ENCODE measurements around the gene NOL4.

Gene NOL4

GRCh38 chr18:34225218-34225553 lies 473 bp upstream of the NOL4 start:
- TF ChIP-seq CTCF (IDR thresholded peaks at IDR 0.05; ENCODE audit: low read length, missing control alignments): no peak
- no peak for DNase-seq (ENCODE audit: low read depth)
- H3K4me3 ChIP-seq (replicated peaks; ENCODE audit: low read depth, low read length): no peak overlapping the region

DNA sequence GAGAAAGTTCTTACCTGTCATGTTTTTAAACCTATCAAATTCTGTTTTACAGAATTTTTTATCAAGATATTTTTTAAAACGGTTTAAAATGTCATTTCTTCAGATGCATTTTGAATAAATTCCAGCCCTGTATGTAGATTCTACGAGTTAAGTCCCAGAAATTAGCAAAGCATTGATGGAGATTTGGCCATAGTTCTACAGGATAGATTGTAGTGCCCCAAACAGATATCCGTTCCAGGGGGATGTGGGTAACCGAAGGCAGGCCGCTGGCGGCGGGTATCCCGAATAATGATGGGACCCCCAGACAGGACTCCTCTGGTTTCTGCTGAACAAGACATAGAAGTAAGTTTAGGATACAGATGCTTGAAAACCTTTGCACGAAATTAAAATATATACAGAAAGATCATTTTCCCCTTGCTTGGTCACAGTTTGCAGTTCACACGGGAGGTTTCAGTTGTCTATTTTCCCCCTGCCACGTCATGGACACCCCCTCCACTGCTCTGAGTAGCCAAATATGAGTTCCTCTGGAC lies 755 bp downstream of the NOL4 start:
- no peak for TF ChIP-seq CTCF (IDR thresholded peaks at IDR 0.05; ENCODE audit: low read length, missing control alignments)
- H3K4me3 ChIP-seq (replicated peaks; ENCODE audit: low read depth, low read length): peak overlapping the region; percentile 35
- no peak for DNase-seq (ENCODE audit: low read depth)

DNA sequence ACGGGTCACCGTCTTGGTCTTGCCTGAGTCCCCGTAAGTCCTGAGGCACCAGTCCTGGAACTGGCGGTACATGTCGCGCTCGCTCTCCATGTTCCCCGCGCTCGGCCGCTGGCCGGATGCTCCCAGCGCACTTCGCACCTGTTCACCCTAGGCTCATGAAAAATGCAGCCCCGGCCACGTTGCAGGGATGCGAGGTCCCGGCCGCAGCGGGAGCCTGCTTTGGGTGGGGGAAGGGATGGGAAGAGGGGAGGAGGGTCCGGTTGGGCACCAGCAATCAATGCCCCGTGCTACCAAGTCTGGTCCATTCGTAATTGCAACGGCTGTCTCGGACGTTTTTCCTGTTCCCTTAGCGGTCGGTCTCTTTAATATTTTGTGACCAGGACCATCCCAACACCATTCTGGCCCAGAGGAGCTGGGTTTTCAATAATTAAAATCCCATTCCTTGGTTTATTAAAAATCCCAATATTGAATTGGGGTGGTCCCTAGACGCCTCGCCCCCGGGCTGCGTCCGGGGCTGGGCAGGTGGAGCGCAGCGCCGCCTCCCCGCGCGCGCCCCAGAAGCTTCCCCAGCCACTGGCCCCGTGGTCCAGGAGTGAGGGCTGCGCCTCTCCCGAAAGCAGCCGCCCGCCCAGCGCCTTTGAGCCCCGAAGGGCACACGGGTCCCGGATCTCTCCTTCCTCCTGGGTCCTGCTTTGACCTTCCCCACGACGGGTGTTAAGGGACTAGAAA lies 1.4 kb downstream of the NOL4 start:
- no peak overlapping the region for H3K4me3 ChIP-seq (replicated peaks; ENCODE audit: low read depth, low read length)
- no peak for DNase-seq (ENCODE audit: low read depth)
- no peak for TF ChIP-seq CTCF (IDR thresholded peaks at IDR 0.05; ENCODE audit: low read length, missing control alignments)

DNA sequence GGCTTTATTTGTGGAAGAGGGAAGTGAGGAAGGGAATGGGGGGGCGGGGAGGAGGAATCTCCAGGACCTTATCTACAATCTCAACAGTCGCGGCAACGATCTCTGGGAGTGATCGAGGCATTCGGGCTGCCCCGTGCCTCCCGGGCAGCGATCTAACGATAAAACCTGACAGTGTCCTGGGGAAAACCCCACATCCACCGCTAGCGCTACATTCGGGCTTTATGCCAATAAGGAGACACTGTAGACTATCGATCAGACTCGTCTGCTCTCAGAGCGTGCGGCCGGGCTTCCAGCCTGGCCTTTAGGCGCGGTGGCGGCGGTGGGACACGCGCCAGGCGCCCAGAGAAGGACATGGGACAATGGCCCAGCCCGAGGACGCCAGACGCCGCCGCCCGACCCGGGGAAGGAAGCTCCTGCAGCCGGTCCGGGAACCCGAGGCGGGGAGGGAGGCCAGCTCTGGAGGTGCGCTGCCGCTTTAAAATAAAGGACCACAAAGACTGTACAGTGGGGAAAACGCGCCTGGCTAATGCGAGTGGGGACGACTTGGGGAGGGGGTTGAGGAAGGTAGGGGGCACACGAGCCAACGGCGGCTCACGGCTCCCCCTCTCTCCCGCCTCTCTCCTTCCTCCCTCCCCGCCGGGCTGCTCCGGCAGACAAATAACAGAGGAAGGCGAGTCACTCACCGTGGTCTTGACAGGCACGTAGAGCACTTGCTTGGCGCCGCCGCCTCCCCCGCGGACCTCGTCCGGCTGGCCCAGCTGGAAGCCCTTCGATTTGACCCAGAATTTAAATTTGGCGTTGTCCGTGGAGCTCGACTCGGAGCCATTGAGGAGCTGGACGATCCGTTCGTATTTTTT lies 2.2 kb downstream of the NOL4 start:
- no peak for DNase-seq (ENCODE audit: low read depth)
- TF ChIP-seq CTCF (IDR thresholded peaks at IDR 0.05; ENCODE audit: low read length, missing control alignments): no peak
- H3K4me3 ChIP-seq (replicated peaks; ENCODE audit: low read depth, low read length): peak overlapping the region; percentile 22

DNA sequence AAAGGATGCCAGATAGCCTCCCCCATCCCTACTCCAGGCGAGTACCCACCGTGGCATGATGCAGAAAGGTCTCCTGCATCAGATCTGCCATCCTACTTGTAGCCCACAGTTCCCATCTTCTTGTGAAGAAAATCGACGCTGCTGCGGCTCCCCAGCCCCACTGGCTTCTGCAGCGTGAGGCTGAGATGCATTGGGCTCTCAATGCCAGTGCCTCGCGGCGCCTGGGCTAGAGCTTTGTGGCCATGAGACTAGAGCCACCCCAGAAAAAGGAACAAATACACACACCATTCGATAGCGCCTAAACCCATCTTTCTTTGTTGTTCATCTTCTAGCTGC lies 2.8 kb downstream of the NOL4 start:
- no peak for DNase-seq (ENCODE audit: low read depth)

DNA sequence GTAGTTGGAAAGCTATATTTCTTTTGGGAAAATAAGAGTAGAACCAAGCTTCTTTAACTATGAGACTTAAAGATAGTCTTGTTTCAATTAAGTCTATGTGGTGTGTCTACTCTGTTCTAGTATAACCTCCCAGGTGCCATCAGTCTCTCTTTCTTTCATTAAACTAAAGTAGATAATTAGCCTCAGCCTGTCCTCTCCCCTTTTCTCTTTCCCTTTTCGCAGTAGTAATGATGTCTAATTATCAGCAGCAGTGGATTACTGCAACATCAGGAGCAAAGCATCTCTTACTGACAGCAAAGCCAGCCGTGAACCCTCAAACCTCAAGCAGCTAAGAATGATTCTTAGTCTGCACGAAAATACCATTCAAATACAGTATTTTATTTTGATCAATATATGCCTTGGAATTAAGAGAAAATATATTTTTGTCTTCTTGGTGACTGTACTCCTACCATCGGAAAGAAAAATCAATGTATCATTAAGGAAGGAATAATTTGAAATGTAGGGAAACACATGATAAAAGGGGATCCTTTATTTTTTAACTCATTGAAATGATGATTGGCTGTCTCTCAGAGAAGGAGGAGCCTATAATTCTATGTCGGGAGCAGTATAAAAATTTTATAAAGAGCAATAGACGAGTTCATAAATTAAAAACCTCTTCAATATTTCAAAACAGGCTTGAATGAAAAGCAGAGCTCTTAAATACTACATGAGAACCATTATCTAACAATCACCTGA lies 4.5 kb downstream of the NOL4 start:
- no peak for TF ChIP-seq CTCF (IDR thresholded peaks at IDR 0.05; ENCODE audit: low read length, missing control alignments)
- no peak for DNase-seq (ENCODE audit: low read depth)

More for the DNA sequence above, 2.8 kb downstream of the NOL4 start:
- no peak for TF ChIP-seq CTCF (IDR thresholded peaks at IDR 0.05; ENCODE audit: low read length, missing control alignments)
- H3K4me3 ChIP-seq (replicated peaks; ENCODE audit: low read depth, low read length): no peak overlapping the region

More for the DNA sequence above, 4.5 kb downstream of the NOL4 start:
- no peak overlapping the region for H3K4me3 ChIP-seq (replicated peaks; ENCODE audit: low read depth, low read length)
